Glutamatergic neuron (in vitro differentiated cells): Measurements from ENCODE around the gene CSTF1. TPM values are rescaled to one million over a fixed set of nuclear protein-coding genes. Genes with fewer than 3 reads are reported as not detected.
A peak's percentile ranks its signal among the peaks of the same experiment; 100 is the strongest.

Experiments used
- DNase-seq: peaks from one replicate; pipeline ENCODE4 v3.0.0; 2022
- H3K27ac Mint-ChIP-seq: one replicate; pipeline ENCODE4 v1.8.0; 2020; ENCODE audit warnings: mild to moderate bottlenecking, mixed read lengths, inconsistent platforms; ENCODE audit not compliant: unreplicated experiment
- H3K27me3 Mint-ChIP-seq: one replicate; pipeline ENCODE4 v1.8.0; 2020; ENCODE audit warnings: mild to moderate bottlenecking, moderate library complexity, mixed read lengths, inconsistent platforms; ENCODE audit not compliant: unreplicated experiment
- H3K36me3 Mint-ChIP-seq: one replicate; pipeline ENCODE4 v1.8.0; 2020; ENCODE audit warnings: mild to moderate bottlenecking, mixed read lengths, inconsistent platforms; ENCODE audit not compliant: unreplicated experiment
- H3K4me1 Mint-ChIP-seq: one replicate; pipeline ENCODE4 v1.8.0; 2020; ENCODE audit warnings: mild to moderate bottlenecking, low read depth, mixed read lengths, inconsistent platforms; ENCODE audit not compliant: unreplicated experiment
- H3K4me3 Mint-ChIP-seq: one replicate; pipeline ENCODE4 v1.8.0; 2020; ENCODE audit warnings: mild to moderate bottlenecking, mixed read lengths, inconsistent platforms; ENCODE audit not compliant: unreplicated experiment
- H3K9me3 Mint-ChIP-seq: one replicate; pipeline ENCODE4 v1.8.0; 2020; ENCODE audit warnings: mild to moderate bottlenecking, moderate library complexity, mixed read lengths, inconsistent platforms; ENCODE audit not compliant: unreplicated experiment
- CTCF ChIP-seq: fragments of 200-600 bp; sonication (generic); IDR thresholded peaks from one replicate; pipeline ENCODE4 v1.5.0; 2021; ENCODE audit not compliant: partially characterized antibody, unreplicated experiment
- total RNA-seq: library from RNA; stranded (reverse); fragmentation: NEBNext Ultra II Directional; extraction: Animal tissue kit (Norgen Biotek cat#: 25700); gene quantifications from one replicate; pipeline ENCODE4 v1.2.1, GENCODE V29; 2021; ENCODE audit not compliant: unreplicated experiment

The CSTF1 gene
- total RNA-seq, 1 donor from 2014 or later = 25.6 TPM

- no peak for TF ChIP-seq CTCF
- no peaks in the 10 kb centered on the region for H3K27me3 Mint-ChIP-seq
- H3K27ac Mint-ChIP-seq = no peak overlapping the region
- H3K36me3 Mint-ChIP-seq = no peaks in the 10 kb centered on the region
- H3K4me1 Mint-ChIP-seq = peaks cover 16% of the 10 kb centered on the region
- no peak for DNase-seq
- no peak overlapping the region for H3K4me3 Mint-ChIP-seq
- no peaks in the 10 kb centered on the region for H3K9me3 Mint-ChIP-seq
These were observed 1.4 kb upstream of the CSTF1 start for GRCh38 chr20:56391037-56391436.

- no peaks in the 10 kb centered on the region for H3K36me3 Mint-ChIP-seq
- no peaks in the 10 kb centered on the region for H3K9me3 Mint-ChIP-seq
- peaks cover 15% of the 10 kb centered on the region for H3K4me1 Mint-ChIP-seq
- no peak for TF ChIP-seq CTCF
- no peak overlapping the region for H3K4me3 Mint-ChIP-seq
- H3K27me3 Mint-ChIP-seq = no peaks in the 10 kb centered on the region
- H3K27ac Mint-ChIP-seq = no peak overlapping the region
- no peak for DNase-seq
These were observed 781 bp upstream of the CSTF1 start for GRCh38 chr20:56391596-56392131.

- DNase-seq = no peak
- Mint-ChIP-seq H3K36me3 (no peaks in the 10 kb centered on the region), H3K9me3 (no peaks in the 10 kb centered on the region), H3K4me3 (no peak overlapping the region), H3K27ac (peak overlapping the region; percentile 52), H3K4me1 (peaks cover 15% of the 10 kb centered on the region), H3K27me3 (no peaks in the 10 kb centered on the region)
- TF ChIP-seq CTCF = no peak
These were observed 537 bp downstream of the CSTF1 start for GRCh38 chr20:56392881-56393482.

- no peak for DNase-seq
- no peaks in the 10 kb centered on the region for H3K9me3 Mint-ChIP-seq
- H3K36me3 Mint-ChIP-seq = no peaks in the 10 kb centered on the region
- no peak overlapping the region for H3K4me3 Mint-ChIP-seq
- peaks cover 15% of the 10 kb centered on the region for H3K4me1 Mint-ChIP-seq
- TF ChIP-seq CTCF = no peak
- no peaks in the 10 kb centered on the region for H3K27me3 Mint-ChIP-seq
- H3K27ac Mint-ChIP-seq = no peak overlapping the region
These were observed 1.2 kb downstream of the CSTF1 start for GRCh38 chr20:56393653-56394052.

GRCh38 chr20:56395166-56395565, 2.7 kb downstream of the CSTF1 start:
- H3K27ac Mint-ChIP-seq = no peak overlapping the region
- no peak overlapping the region for H3K4me3 Mint-ChIP-seq
- no peaks in the 10 kb centered on the region for H3K36me3 Mint-ChIP-seq
- TF ChIP-seq CTCF = no peak
- no peaks in the 10 kb centered on the region for H3K27me3 Mint-ChIP-seq
- H3K4me1 Mint-ChIP-seq = peaks cover 15% of the 10 kb centered on the region
- DNase-seq = no peak
- H3K9me3 Mint-ChIP-seq = no peaks in the 10 kb centered on the region
